ENCODE measurements around the gene IL12RB1.

GRCh38 chr19:18119717-18120105, 33.0 kb upstream of the IL12RB1 start:
- TF ChIP-seq, protein P1, sequence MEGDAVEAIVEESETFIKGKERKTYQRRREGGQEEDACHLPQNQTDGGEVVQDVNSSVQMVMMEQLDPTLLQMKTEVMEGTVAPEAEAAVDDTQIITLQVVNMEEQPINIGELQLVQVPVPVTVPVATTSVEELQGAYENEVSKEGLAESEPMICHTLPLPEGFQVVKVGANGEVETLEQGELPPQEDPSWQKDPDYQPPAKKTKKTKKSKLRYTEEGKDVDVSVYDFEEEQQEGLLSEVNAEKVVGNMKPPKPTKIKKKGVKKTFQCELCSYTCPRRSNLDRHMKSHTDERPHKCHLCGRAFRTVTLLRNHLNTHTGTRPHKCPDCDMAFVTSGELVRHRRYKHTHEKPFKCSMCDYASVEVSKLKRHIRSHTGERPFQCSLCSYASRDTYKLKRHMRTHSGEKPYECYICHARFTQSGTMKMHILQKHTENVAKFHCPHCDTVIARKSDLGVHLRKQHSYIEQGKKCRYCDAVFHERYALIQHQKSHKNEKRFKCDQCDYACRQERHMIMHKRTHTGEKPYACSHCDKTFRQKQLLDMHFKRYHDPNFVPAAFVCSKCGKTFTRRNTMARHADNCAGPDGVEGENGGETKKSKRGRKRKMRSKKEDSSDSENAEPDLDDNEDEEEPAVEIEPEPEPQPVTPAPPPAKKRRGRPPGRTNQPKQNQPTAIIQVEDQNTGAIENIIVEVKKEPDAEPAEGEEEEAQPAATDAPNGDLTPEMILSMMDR (IDR thresholded peaks at IDR 0.05) = no peak
- TF ChIP-seq POLR2AphosphoS5 (IDR thresholded peaks at IDR 0.05) = no peak
- no peak for TF ChIP-seq POLR2A (IDR thresholded peaks at IDR 0.05)

Measured in gastroesophageal sphincter (tissue), 3 donors.